ENCODE measurements around the gene FGD5. TPM values are rescaled to one million over a fixed set of nuclear protein-coding genes. Genes with fewer than 3 reads are reported as not detected.

FGD5 gene
- total RNA-seq, 1 donor from 2014 or later, result 0.24 TPM

- Histone ChIP-seq H3K27ac (no peak overlapping the region), H3K27me3 (no peaks in the 10 kb centered on the region), H3K4me2 (no peak overlapping the region), H4K20me1 (ENCODE audit: low read depth) (no peaks in the 10 kb centered on the region), H3K36me3 (no peaks in the 10 kb centered on the region), H3K79me2 (ENCODE audit: low read depth) (no peaks in the 10 kb centered on the region), H3K9me3 (ENCODE audit: low read depth) (no peaks in the 10 kb centered on the region), H2AFZ (replicated peaks) (no peak overlapping the region), H3K9ac (no peak overlapping the region), H3K4me3 (no peak overlapping the region), H3K4me1 (no peaks in the 10 kb centered on the region), H3F3A (ENCODE audit: low read depth) (no peaks in the 10 kb centered on the region)
- no peaks in the 10 kb centered on the region for H3K36me3 Mint-ChIP-seq
- H3K4me1 Mint-ChIP-seq, result no peaks in the 10 kb centered on the region
- no peak overlapping the region for H3K4me3 Mint-ChIP-seq
- no peaks in the 10 kb centered on the region for H3K9me3 Mint-ChIP-seq
- H3K27ac Mint-ChIP-seq, result no peak overlapping the region
- DNase-seq (ENCODE audit: low spot score), result no peak
- TF ChIP-seq EZH2phosphoT487 (IDR thresholded peaks at IDR 0.05) (no peak), CTCF (IDR thresholded peaks at IDR 0.05) (no peak), EZH2 (IDR thresholded peaks at IDR 0.05) (no peak)
- H3K27me3 Mint-ChIP-seq (ENCODE audit: insufficient read depth, low read depth), result peaks cover 6% of the 10 kb centered on the region
Observed at GRCh38 chr3:14889205-14889604, 70.4 kb downstream of the FGD5 start.

GRCh38 chr3:14889943-14890342, 71.2 kb downstream of the FGD5 start:
- Mint-ChIP-seq H3K4me1 (no peaks in the 10 kb centered on the region), H3K27me3 (ENCODE audit: insufficient read depth, low read depth) (peaks cover 6% of the 10 kb centered on the region), H3K9me3 (no peaks in the 10 kb centered on the region), H3K27ac (no peak overlapping the region), H3K4me3 (no peak overlapping the region), H3K36me3 (no peaks in the 10 kb centered on the region)
- no peaks in the 10 kb centered on the region for H4K20me1 ChIP-seq (ENCODE audit: low read depth)
- H3K27ac ChIP-seq, result no peak overlapping the region
- no peaks in the 10 kb centered on the region for H3K27me3 ChIP-seq
- no peaks in the 10 kb centered on the region for H3F3A ChIP-seq (ENCODE audit: low read depth)
- no peak overlapping the region for H2AFZ ChIP-seq (replicated peaks)
- no peaks in the 10 kb centered on the region for H3K9me3 ChIP-seq (ENCODE audit: low read depth)
- H3K9ac ChIP-seq, result no peak overlapping the region
- no peak for DNase-seq (ENCODE audit: low spot score)
- no peaks in the 10 kb centered on the region for H3K36me3 ChIP-seq
- H3K4me2 ChIP-seq, result no peak overlapping the region
- no peak overlapping the region for H3K4me3 ChIP-seq
- no peak for TF ChIP-seq EZH2 (IDR thresholded peaks at IDR 0.05)
- TF ChIP-seq CTCF (IDR thresholded peaks at IDR 0.05), result no peak
- TF ChIP-seq EZH2phosphoT487 (IDR thresholded peaks at IDR 0.05), result no peak
- no peaks in the 10 kb centered on the region for H3K79me2 ChIP-seq (ENCODE audit: low read depth)
- H3K4me1 ChIP-seq, result no peaks in the 10 kb centered on the region

- Mint-ChIP-seq H3K4me1 (no peaks in the 10 kb centered on the region), H3K27me3 (ENCODE audit: insufficient read depth, low read depth) (peaks cover 6% of the 10 kb centered on the region), H3K4me3 (no peak overlapping the region), H3K36me3 (no peaks in the 10 kb centered on the region), H3K27ac (no peak overlapping the region), H3K9me3 (no peaks in the 10 kb centered on the region)
- Histone ChIP-seq H3K9ac (no peak overlapping the region), H3K9me3 (ENCODE audit: low read depth) (no peaks in the 10 kb centered on the region), H4K20me1 (ENCODE audit: low read depth) (no peaks in the 10 kb centered on the region), H3K27me3 (no peaks in the 10 kb centered on the region), H3K36me3 (no peaks in the 10 kb centered on the region), H3K4me1 (no peaks in the 10 kb centered on the region), H3K4me3 (no peak overlapping the region), H3F3A (ENCODE audit: low read depth) (no peaks in the 10 kb centered on the region), H3K27ac (no peak overlapping the region), H2AFZ (replicated peaks) (no peak overlapping the region), H3K79me2 (ENCODE audit: low read depth) (no peaks in the 10 kb centered on the region), H3K4me2 (no peak overlapping the region)
- DNase-seq (ENCODE audit: low spot score), result no peak
- TF ChIP-seq EZH2phosphoT487 (IDR thresholded peaks at IDR 0.05), result no peak
- no peak for TF ChIP-seq EZH2 (IDR thresholded peaks at IDR 0.05)
- no peak for TF ChIP-seq CTCF (IDR thresholded peaks at IDR 0.05)
Observed at GRCh38 chr3:14890476-14890875, 71.7 kb downstream of the FGD5 start.

Measured in neural progenitor cell (in vitro differentiated cells).